WTC11 (cell line): ENCODE results near the gene SYNGR1. TPM values are rescaled to one million over a fixed set of nuclear protein-coding genes. Genes with fewer than 3 reads are reported as not detected.
A peak's percentile ranks its signal among the peaks of the same experiment; 100 is the strongest.

Experiments
- ATAC-seq: fragments of 200-7000 bp; cut with Tn5 transposase; 2 replicates; pipeline ENCODE4 v1.10.0; 2021; ENCODE audit warnings: mild to moderate bottlenecking, moderate library complexity
- CTCF ChIA-PET: fragments of 300-600 bp; sonication (Branson Sonifier 250); formaldehyde crosslinking; loops from one replicate; lab custom pipeline; 2021; ENCODE audit warnings: antibody characterized with exemption; lab: Charles Lee
- POLR2A ChIA-PET: fragments of 350-600 bp; sonication (Branson Sonifier 250); formaldehyde crosslinking; loops from one replicate; lab custom pipeline; 2021; ENCODE audit warnings: antibody characterized with exemption; lab: Charles Lee
- DNase-seq: peaks from one replicate; pipeline ENCODE4 v3.0.0; 2021; ENCODE audit warnings: low spot score
- H3K27ac Mint-ChIP-seq: 2 replicates; pipeline ENCODE4 v1.8.0; 2021; ENCODE audit warnings: mixed read lengths
- H3K27me3 Mint-ChIP-seq: 2 replicates; pipeline ENCODE4 v1.8.0; 2021; ENCODE audit warnings: low read depth, mild to moderate bottlenecking, moderate library complexity, mixed read lengths
- H3K36me3 Mint-ChIP-seq: 2 replicates; pipeline ENCODE4 v1.8.0; 2021; ENCODE audit warnings: mixed read lengths
- H3K4me1 Mint-ChIP-seq: 2 replicates; pipeline ENCODE4 v1.8.0; 2022; ENCODE audit warnings: mixed read lengths
- H3K4me3 Mint-ChIP-seq: 2 replicates; pipeline ENCODE4 v1.8.0; 2021; ENCODE audit warnings: mild to moderate bottlenecking, moderate library complexity, mixed read lengths
- H3K9me3 Mint-ChIP-seq: 2 replicates; pipeline ENCODE4 v1.8.0; 2021; ENCODE audit warnings: mixed read lengths
- ATF1 ChIP-seq: sonication (generic); formaldehyde crosslinking; IDR thresholded peaks from 2 replicates; pipeline ENCODE4 v1.8.1; 2023; ENCODE audit warnings: mild to moderate bottlenecking, moderate library complexity, missing genetic modification reagents
- CREB1 ChIP-seq: sonication (generic); formaldehyde crosslinking; IDR thresholded peaks from 2 replicates; pipeline ENCODE4 v1.8.0; 2023; ENCODE audit warnings: mild to moderate bottlenecking, missing genetic modification reagents
- CREM ChIP-seq: sonication (generic); formaldehyde crosslinking; IDR thresholded peaks from 2 replicates; pipeline ENCODE4 v1.8.1; 2022; ENCODE audit warnings: mild to moderate bottlenecking, missing genetic modification reagents, moderate library complexity
- ELF4 ChIP-seq: sonication (generic); formaldehyde crosslinking; IDR thresholded peaks from 2 replicates; pipeline ENCODE4 v1.8.1; 2022; ENCODE audit warnings: low read depth, mild to moderate bottlenecking, moderate library complexity, missing genetic modification reagents
- FOXJ3 ChIP-seq: sonication (generic); formaldehyde crosslinking; IDR thresholded peaks from 2 replicates; pipeline ENCODE4 v1.9.0; 2021; ENCODE audit warnings: missing genetic modification reagents, mild to moderate bottlenecking, borderline replicate concordance
- FOXK1 ChIP-seq: sonication (generic); formaldehyde crosslinking; IDR thresholded peaks from 2 replicates; pipeline ENCODE4 v1.8.0; 2022; ENCODE audit warnings: mild to moderate bottlenecking, moderate library complexity, missing genetic modification reagents
- JUN ChIP-seq: sonication (generic); formaldehyde crosslinking; IDR thresholded peaks from 2 replicates; pipeline ENCODE4 v1.8.0; 2023; ENCODE audit warnings: mild to moderate bottlenecking, missing genetic modification reagents
- NR2C2 ChIP-seq: sonication (generic); formaldehyde crosslinking; IDR thresholded peaks from 2 replicates; pipeline ENCODE4 v1.8.0; 2022; ENCODE audit warnings: mild to moderate bottlenecking, missing genetic modification reagents
- RORB ChIP-seq: fragments of 250-450 bp; sonication (Bioruptor Pico); IDR thresholded peaks from 2 replicates; pipeline ENCODE4 v1.9.0; 2021; ENCODE audit warnings: mild to moderate bottlenecking
- SMAD3 ChIP-seq: sonication (generic); formaldehyde crosslinking; IDR thresholded peaks from 2 replicates; pipeline ENCODE4 v1.8.0; 2022; ENCODE audit warnings: missing genetic modification reagents, mild to moderate bottlenecking, borderline replicate concordance
- TP53 ChIP-seq: sonication (generic); formaldehyde crosslinking; IDR thresholded peaks from 2 replicates; pipeline ENCODE4 v1.8.1; 2023; ENCODE audit warnings: mild to moderate bottlenecking, missing genetic modification reagents
- ZBTB21 ChIP-seq: sonication (generic); formaldehyde crosslinking; IDR thresholded peaks from 2 replicates; pipeline ENCODE4 v1.8.1; 2023; ENCODE audit warnings: mild to moderate bottlenecking, missing genetic modification reagents, borderline replicate concordance
- ZNF121 ChIP-seq: sonication (generic); formaldehyde crosslinking; IDR thresholded peaks from 2 replicates; pipeline ENCODE4 v1.8.0; 2023; ENCODE audit warnings: missing genetic modification reagents
- ZNF138 ChIP-seq: sonication (generic); formaldehyde crosslinking; conservative IDR thresholded peaks from 2 replicates; pipeline ENCODE4 v1.8.1; 2022; ENCODE audit warnings: mild to moderate bottlenecking, moderate library complexity, missing genetic modification reagents
- ZNF263 ChIP-seq: sonication (generic); formaldehyde crosslinking; IDR thresholded peaks from 2 replicates; pipeline ENCODE4 v1.8.1; 2022; ENCODE audit warnings: low read depth, mild to moderate bottlenecking, moderate library complexity, missing genetic modification reagents
- ZNF416 ChIP-seq: fragments of 250-450 bp; sonication (Bioruptor Pico); IDR thresholded peaks from 2 replicates; pipeline ENCODE4 v1.9.0; 2021; ENCODE audit warnings: mild to moderate bottlenecking, inconsistent platforms
- ZNF671 ChIP-seq: fragments of 250-450 bp; sonication (Bioruptor Pico); IDR thresholded peaks from 2 replicates; pipeline ENCODE4 v1.8.0; 2021; ENCODE audit warnings: mild to moderate bottlenecking
- total RNA-seq: library from RNA; stranded (reverse); gene quantifications from 3 replicates; pipeline ENCODE4 v1.2.3, GENCODE V29; 2021
- TF ChIP-seq, protein P1 (sequence below): sonication (generic); formaldehyde crosslinking; IDR thresholded peaks from 2 replicates; pipeline ENCODE4 v1.8.0; 2022; ENCODE audit warnings: mild to moderate bottlenecking, missing genetic modification reagents
- TF ChIP-seq, protein P2 (sequence below): fragments of 250-450 bp; sonication (Bioruptor Pico); IDR thresholded peaks from 2 replicates; pipeline ENCODE4 v1.9.0; 2021; ENCODE audit warnings: mild to moderate bottlenecking, borderline replicate concordance
- TF ChIP-seq, protein P3 (sequence below): fragments of 250-450 bp; sonication (Bioruptor Pico); conservative IDR thresholded peaks from 2 replicates; pipeline ENCODE4 v1.9.0; 2021; ENCODE audit warnings: mild to moderate bottlenecking
- TF ChIP-seq, protein P4 (sequence below): fragments of 250-450 bp; sonication (Bioruptor Pico); IDR thresholded peaks from 2 replicates; pipeline ENCODE4 v1.9.0; 2021; ENCODE audit warnings: mild to moderate bottlenecking
- TF ChIP-seq, protein P5 (sequence below): sonication (generic); formaldehyde crosslinking; IDR thresholded peaks from 2 replicates; pipeline ENCODE4 v1.8.0; 2023; ENCODE audit warnings: missing genetic modification reagents, mild to moderate bottlenecking, borderline replicate concordance
- TF ChIP-seq, protein P6 (sequence below): sonication (generic); formaldehyde crosslinking; IDR thresholded peaks from 2 replicates; pipeline ENCODE4 v1.8.0; 2022; ENCODE audit warnings: mild to moderate bottlenecking, missing genetic modification reagents

SYNGR1 gene
- total RNA-seq, 1 experiment from 2014 or later: 35.3 TPM

DNA sequence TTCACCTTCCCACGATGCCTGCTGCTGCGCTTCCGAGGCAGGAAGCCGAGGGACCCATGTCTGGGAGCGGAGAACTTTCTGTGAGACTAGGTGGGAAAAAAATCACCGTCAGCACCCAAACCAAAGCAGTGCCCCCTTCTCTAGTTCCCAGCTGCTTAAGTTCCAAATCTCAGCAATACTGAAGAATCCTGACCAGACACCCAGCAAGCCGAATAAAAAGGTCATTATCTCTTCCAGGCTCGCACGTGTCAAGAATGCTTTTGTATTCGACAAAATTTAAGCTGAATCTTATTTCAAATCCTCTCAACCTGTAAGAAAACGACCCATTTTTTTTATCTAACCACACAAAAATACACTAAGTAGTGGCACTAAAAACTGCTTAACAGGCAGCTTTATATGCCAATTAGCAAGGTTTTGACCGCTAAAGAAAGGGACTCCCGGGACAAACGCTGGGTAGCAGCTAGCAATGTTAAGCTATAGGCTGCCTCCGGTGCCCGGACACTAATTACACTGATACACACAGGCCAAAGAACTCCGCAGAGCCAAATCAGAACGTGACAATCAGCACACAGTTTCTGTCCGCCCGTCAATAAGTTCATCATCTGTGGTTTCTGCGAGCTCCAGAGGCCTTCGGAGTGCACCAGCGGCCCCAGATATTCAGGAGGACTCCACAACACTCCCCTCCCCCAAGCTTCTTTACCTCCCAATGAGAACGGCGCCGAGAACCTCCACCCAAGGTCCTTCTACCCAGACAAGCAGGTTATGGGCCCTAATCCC lies 31.1 kb upstream of the SYNGR1 start:
- H3K9me3 Mint-ChIP-seq: no peaks in the 10 kb centered on the region
- CTCF ChIA-PET: interaction anchor here (1.3 to 3.8 kb wide), 12 partner anchors 8 to 550 kb away, joined by 3 to 37 read pairs (median 9); partner anchors contain the start of genes ATF4 and TAB1
- DNase-seq: no peak
- H3K4me3 Mint-ChIP-seq: peak overlapping the region; percentile 99
- no peak for ATAC-seq
- H3K27me3 Mint-ChIP-seq: peaks cover 4% of the 10 kb centered on the region; the same call in 1 of the 2 replicates
- H3K4me1 Mint-ChIP-seq: peaks cover 49% of the 10 kb centered on the region
- H3K27ac Mint-ChIP-seq: peak overlapping the region; percentile 100
- peaks cover 57% of the 10 kb centered on the region for H3K36me3 Mint-ChIP-seq
- POLR2A ChIA-PET: interaction anchor here (0.6 to 3.1 kb wide), 18 partner anchors 8 to 614 kb away, joined by 3 to 31 read pairs (median 5); partner anchors contain the start of genes ATF4, MIEF1 and TAB1
- TF ChIP-seq, protein P1, sequence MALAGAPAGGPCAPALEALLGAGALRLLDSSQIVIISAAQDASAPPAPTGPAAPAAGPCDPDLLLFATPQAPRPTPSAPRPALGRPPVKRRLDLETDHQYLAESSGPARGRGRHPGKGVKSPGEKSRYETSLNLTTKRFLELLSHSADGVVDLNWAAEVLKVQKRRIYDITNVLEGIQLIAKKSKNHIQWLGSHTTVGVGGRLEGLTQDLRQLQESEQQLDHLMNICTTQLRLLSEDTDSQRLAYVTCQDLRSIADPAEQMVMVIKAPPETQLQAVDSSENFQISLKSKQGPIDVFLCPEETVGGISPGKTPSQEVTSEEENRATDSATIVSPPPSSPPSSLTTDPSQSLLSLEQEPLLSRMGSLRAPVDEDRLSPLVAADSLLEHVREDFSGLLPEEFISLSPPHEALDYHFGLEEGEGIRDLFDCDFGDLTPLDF (CRISPR knock-in tag): no peak
- no peak for TF ChIP-seq JUN (CRISPR knock-in tag)
- TF ChIP-seq, protein P2, sequence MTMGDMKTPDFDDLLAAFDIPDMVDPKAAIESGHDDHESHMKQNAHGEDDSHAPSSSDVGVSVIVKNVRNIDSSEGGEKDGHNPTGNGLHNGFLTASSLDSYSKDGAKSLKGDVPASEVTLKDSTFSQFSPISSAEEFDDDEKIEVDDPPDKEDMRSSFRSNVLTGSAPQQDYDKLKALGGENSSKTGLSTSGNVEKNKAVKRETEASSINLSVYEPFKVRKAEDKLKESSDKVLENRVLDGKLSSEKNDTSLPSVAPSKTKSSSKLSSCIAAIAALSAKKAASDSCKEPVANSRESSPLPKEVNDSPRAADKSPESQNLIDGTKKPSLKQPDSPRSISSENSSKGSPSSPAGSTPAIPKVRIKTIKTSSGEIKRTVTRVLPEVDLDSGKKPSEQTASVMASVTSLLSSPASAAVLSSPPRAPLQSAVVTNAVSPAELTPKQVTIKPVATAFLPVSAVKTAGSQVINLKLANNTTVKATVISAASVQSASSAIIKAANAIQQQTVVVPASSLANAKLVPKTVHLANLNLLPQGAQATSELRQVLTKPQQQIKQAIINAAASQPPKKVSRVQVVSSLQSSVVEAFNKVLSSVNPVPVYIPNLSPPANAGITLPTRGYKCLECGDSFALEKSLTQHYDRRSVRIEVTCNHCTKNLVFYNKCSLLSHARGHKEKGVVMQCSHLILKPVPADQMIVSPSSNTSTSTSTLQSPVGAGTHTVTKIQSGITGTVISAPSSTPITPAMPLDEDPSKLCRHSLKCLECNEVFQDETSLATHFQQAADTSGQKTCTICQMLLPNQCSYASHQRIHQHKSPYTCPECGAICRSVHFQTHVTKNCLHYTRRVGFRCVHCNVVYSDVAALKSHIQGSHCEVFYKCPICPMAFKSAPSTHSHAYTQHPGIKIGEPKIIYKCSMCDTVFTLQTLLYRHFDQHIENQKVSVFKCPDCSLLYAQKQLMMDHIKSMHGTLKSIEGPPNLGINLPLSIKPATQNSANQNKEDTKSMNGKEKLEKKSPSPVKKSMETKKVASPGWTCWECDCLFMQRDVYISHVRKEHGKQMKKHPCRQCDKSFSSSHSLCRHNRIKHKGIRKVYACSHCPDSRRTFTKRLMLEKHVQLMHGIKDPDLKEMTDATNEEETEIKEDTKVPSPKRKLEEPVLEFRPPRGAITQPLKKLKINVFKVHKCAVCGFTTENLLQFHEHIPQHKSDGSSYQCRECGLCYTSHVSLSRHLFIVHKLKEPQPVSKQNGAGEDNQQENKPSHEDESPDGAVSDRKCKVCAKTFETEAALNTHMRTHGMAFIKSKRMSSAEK (CRISPR knock-in tag): peak; percentile 27; the same call in 1 of the 2 replicates
- no peak for TF ChIP-seq ATF1
- TF ChIP-seq NR2C2 (CRISPR knock-in tag): no peak
- TF ChIP-seq CREM (CRISPR knock-in tag): no peak
- TF ChIP-seq, protein P3, sequence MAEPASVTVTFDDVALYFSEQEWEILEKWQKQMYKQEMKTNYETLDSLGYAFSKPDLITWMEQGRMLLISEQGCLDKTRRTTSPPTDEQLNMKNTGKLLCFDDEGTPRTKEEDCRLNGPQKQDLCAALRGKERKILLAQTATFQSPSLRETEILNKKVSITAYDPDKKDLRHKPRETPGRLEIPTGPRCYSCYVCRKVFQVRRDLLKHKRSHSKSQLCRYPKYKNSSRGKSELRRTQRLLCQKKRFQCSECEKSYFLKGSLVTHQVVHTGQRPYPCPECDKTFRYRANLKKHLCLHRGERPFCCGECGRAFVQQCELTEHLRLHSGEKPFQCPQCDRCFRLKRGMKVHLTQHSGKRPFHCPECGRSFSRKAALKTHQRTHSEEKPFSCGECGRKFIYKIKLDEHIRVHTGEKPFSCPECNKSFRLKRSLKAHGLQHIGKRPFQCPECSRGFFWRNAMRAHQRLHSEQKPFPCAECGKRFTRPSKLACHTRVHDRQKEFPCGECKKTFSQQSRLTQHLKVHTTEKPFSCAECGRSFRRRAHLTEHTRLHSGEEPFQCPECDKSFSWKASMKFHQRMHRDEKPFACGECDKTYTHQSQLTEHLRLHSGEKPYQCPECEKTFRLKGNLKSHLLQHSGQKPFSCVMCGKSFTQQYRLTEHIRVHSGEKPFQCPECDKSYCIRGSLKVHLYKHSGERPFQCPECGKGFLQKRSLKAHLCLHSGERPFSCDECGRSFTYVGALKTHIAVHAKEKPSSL: no peak; the same call in 1 of the 2 replicates
- no peak for TF ChIP-seq FOXK1 (CRISPR knock-in tag)
- TF ChIP-seq, protein P4, sequence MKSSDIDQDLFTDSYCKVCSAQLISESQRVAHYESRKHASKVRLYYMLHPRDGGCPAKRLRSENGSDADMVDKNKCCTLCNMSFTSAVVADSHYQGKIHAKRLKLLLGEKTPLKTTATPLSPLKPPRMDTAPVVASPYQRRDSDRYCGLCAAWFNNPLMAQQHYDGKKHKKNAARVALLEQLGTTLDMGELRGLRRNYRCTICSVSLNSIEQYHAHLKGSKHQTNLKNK (CRISPR knock-in tag): peak; percentile 21; the same call in 1 of the 2 replicates
- no peak for TF ChIP-seq ELF4
- TF ChIP-seq ZNF121 (CRISPR knock-in tag): no peak
- TF ChIP-seq TP53 (CRISPR knock-in tag): no peak
- TF ChIP-seq ZNF671 (CRISPR knock-in tag): peak; percentile 8; the same call in 1 of the 2 replicates
- TF ChIP-seq ZNF263 (CRISPR knock-in tag): no peak
- TF ChIP-seq, protein P5, sequence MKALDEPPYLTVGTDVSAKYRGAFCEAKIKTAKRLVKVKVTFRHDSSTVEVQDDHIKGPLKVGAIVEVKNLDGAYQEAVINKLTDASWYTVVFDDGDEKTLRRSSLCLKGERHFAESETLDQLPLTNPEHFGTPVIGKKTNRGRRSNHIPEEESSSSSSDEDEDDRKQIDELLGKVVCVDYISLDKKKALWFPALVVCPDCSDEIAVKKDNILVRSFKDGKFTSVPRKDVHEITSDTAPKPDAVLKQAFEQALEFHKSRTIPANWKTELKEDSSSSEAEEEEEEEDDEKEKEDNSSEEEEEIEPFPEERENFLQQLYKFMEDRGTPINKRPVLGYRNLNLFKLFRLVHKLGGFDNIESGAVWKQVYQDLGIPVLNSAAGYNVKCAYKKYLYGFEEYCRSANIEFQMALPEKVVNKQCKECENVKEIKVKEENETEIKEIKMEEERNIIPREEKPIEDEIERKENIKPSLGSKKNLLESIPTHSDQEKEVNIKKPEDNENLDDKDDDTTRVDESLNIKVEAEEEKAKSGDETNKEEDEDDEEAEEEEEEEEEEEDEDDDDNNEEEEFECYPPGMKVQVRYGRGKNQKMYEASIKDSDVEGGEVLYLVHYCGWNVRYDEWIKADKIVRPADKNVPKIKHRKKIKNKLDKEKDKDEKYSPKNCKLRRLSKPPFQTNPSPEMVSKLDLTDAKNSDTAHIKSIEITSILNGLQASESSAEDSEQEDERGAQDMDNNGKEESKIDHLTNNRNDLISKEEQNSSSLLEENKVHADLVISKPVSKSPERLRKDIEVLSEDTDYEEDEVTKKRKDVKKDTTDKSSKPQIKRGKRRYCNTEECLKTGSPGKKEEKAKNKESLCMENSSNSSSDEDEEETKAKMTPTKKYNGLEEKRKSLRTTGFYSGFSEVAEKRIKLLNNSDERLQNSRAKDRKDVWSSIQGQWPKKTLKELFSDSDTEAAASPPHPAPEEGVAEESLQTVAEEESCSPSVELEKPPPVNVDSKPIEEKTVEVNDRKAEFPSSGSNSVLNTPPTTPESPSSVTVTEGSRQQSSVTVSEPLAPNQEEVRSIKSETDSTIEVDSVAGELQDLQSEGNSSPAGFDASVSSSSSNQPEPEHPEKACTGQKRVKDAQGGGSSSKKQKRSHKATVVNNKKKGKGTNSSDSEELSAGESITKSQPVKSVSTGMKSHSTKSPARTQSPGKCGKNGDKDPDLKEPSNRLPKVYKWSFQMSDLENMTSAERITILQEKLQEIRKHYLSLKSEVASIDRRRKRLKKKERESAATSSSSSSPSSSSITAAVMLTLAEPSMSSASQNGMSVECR (CRISPR knock-in tag): no peak; the same call in 1 of the 2 replicates
- no peak for TF ChIP-seq FOXJ3 (CRISPR knock-in tag)
- TF ChIP-seq SMAD3: no peak
- TF ChIP-seq, protein P6, sequence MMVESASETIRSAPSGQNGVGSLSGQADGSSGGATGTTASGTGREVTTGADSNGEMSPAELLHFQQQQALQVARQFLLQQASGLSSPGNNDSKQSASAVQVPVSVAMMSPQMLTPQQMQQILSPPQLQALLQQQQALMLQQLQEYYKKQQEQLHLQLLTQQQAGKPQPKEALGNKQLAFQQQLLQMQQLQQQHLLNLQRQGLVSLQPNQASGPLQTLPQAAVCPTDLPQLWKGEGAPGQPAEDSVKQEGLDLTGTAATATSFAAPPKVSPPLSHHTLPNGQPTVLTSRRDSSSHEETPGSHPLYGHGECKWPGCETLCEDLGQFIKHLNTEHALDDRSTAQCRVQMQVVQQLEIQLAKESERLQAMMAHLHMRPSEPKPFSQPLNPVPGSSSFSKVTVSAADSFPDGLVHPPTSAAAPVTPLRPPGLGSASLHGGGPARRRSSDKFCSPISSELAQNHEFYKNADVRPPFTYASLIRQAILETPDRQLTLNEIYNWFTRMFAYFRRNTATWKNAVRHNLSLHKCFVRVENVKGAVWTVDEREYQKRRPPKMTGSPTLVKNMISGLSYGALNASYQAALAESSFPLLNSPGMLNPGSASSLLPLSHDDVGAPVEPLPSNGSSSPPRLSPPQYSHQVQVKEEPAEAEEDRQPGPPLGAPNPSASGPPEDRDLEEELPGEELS (CRISPR knock-in tag): no peak
- TF ChIP-seq ZNF138: no peak
- no peak for TF ChIP-seq CREB1 (CRISPR knock-in tag)
- no peak for TF ChIP-seq ZBTB21 (CRISPR knock-in tag)
- peak; percentile 6 for TF ChIP-seq RORB
- peak; percentile 89; the same call in 1 of the 2 replicates for TF ChIP-seq ZNF416
